Measurements from ENCODE around the gene OSBPL9. TPM values are rescaled to one million over a fixed set of nuclear protein-coding genes. Genes with fewer than 3 reads are reported as not detected.

The OSBPL9 gene
- total RNA-seq, 2 experiments from 2014 or later = 58.6 to 87.8 TPM

GRCh38 chr1:51780927-51781326, 164.0 kb downstream of the OSBPL9 start:
- no peak for DNase-seq (ENCODE audit: low spot score)
- H3K4me2 ChIP-seq (ENCODE audit: low read length) = no peak overlapping the region
- ChIA-PET POLR2A (interaction anchor here (0.7 kb wide), 1 partner anchor 12 kb away, joined by 3 read pairs; no protein-coding TSS in a partner anchor), CTCF (ENCODE audit: unreplicated experiment) (no interaction called here)
- H3K79me2 ChIP-seq (ENCODE audit: insufficient read depth, low read depth, low read length) = no peaks in the 10 kb centered on the region
- H3K9me2 ChIP-seq (ENCODE audit: insufficient read depth, low read length) = no peaks in the 10 kb centered on the region
- H2AFZ ChIP-seq (ENCODE audit: low read length) = no peak overlapping the region
- no peak overlapping the region for H3K4me3 ChIP-seq (ENCODE audit: low read depth, low read length, poor library complexity, severe bottlenecking)
- intact Hi-C loops (cut with micrococcal nuclease; ENCODE audit: unreplicated experiment) = no loop called here
- peaks cover 8% of the 10 kb centered on the region for H3K4me1 ChIP-seq (ENCODE audit: insufficient read depth, low read length, poor library complexity, severe bottlenecking)
- BruUV-seq (replicated peaks) = no TSS peak
- TF ChIP-seq CTCF (conservative IDR thresholded peaks at IDR 0.05; ENCODE audit: low read length) (no peak), EZH2phosphoT487 (IDR thresholded peaks at IDR 0.05; ENCODE audit: borderline replicate concordance, low read depth, low read length) (no peak)
- H4K20me1 ChIP-seq (ENCODE audit: insufficient read depth, low read length) = no peaks in the 10 kb centered on the region; the same call in 1 of the 2 replicates
- peaks cover 91% of the 10 kb centered on the region for H3K36me3 ChIP-seq (ENCODE audit: insufficient read depth, low read length)
- no peaks in the 10 kb centered on the region; the same call in 1 of the 2 replicates for H3K9me3 ChIP-seq (ENCODE audit: low read length)
- H3K27ac ChIP-seq (ENCODE audit: low read depth, low read length, poor library complexity, severe bottlenecking) = no peak overlapping the region

- intact Hi-C loops (cut with micrococcal nuclease; ENCODE audit: unreplicated experiment) = no loop called here
- Histone ChIP-seq H3K36me3 (ENCODE audit: insufficient read depth, low read length) (peaks cover 97% of the 10 kb centered on the region), H3K9me2 (ENCODE audit: insufficient read depth, low read length) (no peaks in the 10 kb centered on the region), H2AFZ (ENCODE audit: low read length) (no peak overlapping the region), H3K4me2 (ENCODE audit: low read length) (no peak overlapping the region), H3K4me3 (ENCODE audit: low read depth, low read length, poor library complexity, severe bottlenecking) (no peak overlapping the region), H3K27ac (ENCODE audit: low read depth, low read length, poor library complexity, severe bottlenecking) (no peak overlapping the region), H3K9me3 (ENCODE audit: low read length) (no peaks in the 10 kb centered on the region), H3K79me2 (ENCODE audit: insufficient read depth, low read depth, low read length) (no peaks in the 10 kb centered on the region), H3K4me1 (ENCODE audit: insufficient read depth, low read length, poor library complexity, severe bottlenecking) (no peaks in the 10 kb centered on the region), H4K20me1 (ENCODE audit: insufficient read depth, low read length) (no peaks in the 10 kb centered on the region; the same call in 1 of the 2 replicates)
- CTCF ChIA-PET (ENCODE audit: unreplicated experiment) = no interaction called here
- DNase-seq (ENCODE audit: low spot score) = no peak
- TF ChIP-seq CTCF (conservative IDR thresholded peaks at IDR 0.05; ENCODE audit: low read length) = no peak
- no peak for TF ChIP-seq EZH2phosphoT487 (IDR thresholded peaks at IDR 0.05; ENCODE audit: borderline replicate concordance, low read depth, low read length)
- POLR2A ChIA-PET = interaction anchor here (0.9 kb wide), 1 partner anchor 54 kb away, joined by 3 read pairs; no protein-coding TSS in a partner anchor
- BruUV-seq (replicated peaks) = no TSS peak
Observed at GRCh38 chr1:51784997-51785421, 168.1 kb downstream of the OSBPL9 start.

GRCh38 chr1:51788938-51789337, 172.0 kb downstream of the OSBPL9 start:
- TF ChIP-seq EZH2phosphoT487 (IDR thresholded peaks at IDR 0.05; ENCODE audit: borderline replicate concordance, low read depth, low read length) (no peak), CTCF (conservative IDR thresholded peaks at IDR 0.05; ENCODE audit: low read length) (no peak)
- Histone ChIP-seq H3K9me3 (ENCODE audit: low read length) (no peaks in the 10 kb centered on the region), H3K79me2 (ENCODE audit: insufficient read depth, low read depth, low read length) (no peaks in the 10 kb centered on the region), H2AFZ (ENCODE audit: low read length) (no peak overlapping the region), H3K36me3 (ENCODE audit: insufficient read depth, low read length) (peaks cover 100% of the 10 kb centered on the region), H4K20me1 (ENCODE audit: insufficient read depth, low read length) (no peaks in the 10 kb centered on the region; the same call in 1 of the 2 replicates), H3K9me2 (ENCODE audit: insufficient read depth, low read length) (no peaks in the 10 kb centered on the region), H3K4me3 (ENCODE audit: low read depth, low read length, poor library complexity, severe bottlenecking) (no peak overlapping the region), H3K27ac (ENCODE audit: low read depth, low read length, poor library complexity, severe bottlenecking) (no peak overlapping the region), H3K4me1 (ENCODE audit: insufficient read depth, low read length, poor library complexity, severe bottlenecking) (no peaks in the 10 kb centered on the region), H3K4me2 (ENCODE audit: low read length) (no peak overlapping the region)
- DNase-seq (ENCODE audit: low spot score) = no peak
- intact Hi-C loops (cut with micrococcal nuclease; ENCODE audit: unreplicated experiment) = no loop called here
- BruUV-seq (replicated peaks) = no TSS peak
- POLR2A ChIA-PET = interaction anchor here (0.6 kb wide), 1 partner anchor 11 kb away, joined by 3 read pairs; no protein-coding TSS in a partner anchor
- CTCF ChIA-PET (ENCODE audit: unreplicated experiment) = no interaction called here

Measured in OCI-LY7 (cell line).